Upper lobe of left lung (tissue), 4 donors: ENCODE measurements around the gene SPP1.

Source experiments
- CTCF ChIP-seq, 6 experiments: fragments of 450-650 bp in 4 of 6; fragments of 200-600 bp in 2 of 6; sonication (generic) in 2 of 6; IDR thresholded peaks; one replicate each; pipeline ENCODE4 v1.5.1; 2016 to 2019; ENCODE audit warnings: antibody characterized with exemption in 6 of 6
- POLR2A ChIP-seq, 4 donors: fragments of 450-650 bp; IDR thresholded peaks; one replicate each; pipeline ENCODE4 v1.5.1; 2016 to 2017; ENCODE audit warnings: antibody characterized with exemption in 4 of 4, mild to moderate bottlenecking in 2 of 4

DNA sequence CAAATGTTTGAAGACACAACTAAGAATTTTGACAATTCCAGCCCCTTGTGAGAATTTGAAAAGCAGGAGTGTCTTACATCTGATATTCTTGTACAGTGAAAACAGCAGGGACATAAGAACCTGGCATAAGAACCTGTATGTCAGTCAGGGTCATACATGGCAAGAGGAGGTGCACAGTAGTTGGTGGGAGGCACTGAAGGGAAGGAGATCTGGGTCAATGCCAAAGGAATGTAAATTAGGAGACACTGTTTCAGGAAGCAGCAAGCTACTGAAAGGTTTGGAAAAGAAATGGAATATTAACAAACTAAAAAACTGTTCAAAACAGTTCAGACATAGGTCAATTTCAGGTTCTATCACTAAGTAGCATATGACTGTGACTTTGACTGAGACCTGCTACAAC is 25.0 kb upstream of the SPP1 start:
- TF ChIP-seq CTCF (IDR thresholded peaks at IDR 0.05) (no peak), POLR2A (IDR thresholded peaks at IDR 0.05) (no peak)
